Smooth muscle cell (in vitro differentiated cells): ENCODE measurements around the gene PDZD2. TPM values are rescaled to one million over a fixed set of nuclear protein-coding genes. Genes with fewer than 3 reads are reported as not detected.

Source experiments
- DNase-seq: peaks from one replicate; lab custom pipeline; 2025; ENCODE audit not compliant: unreplicated experiment; lab: John Stamatoyannopoulos, UW
- H2AFZ ChIP-seq: fragments of 200-600 bp; sonication (generic); 2 replicates; pipeline ENCODE4 v1.6.0; 2016; ENCODE audit warnings: antibody characterized with exemption, low read depth, mild to moderate bottlenecking
- H3F3A ChIP-seq: fragments of 200-600 bp; sonication (generic); 2 replicates; pipeline ENCODE4 v1.6.0; 2017; ENCODE audit warnings: antibody characterized with exemption, low read depth
- H3K27ac ChIP-seq: fragments of 200-600 bp; sonication (generic); 2 replicates; pipeline ENCODE4 v1.5.1; 2016; ENCODE audit warnings: low read depth, mild to moderate bottlenecking
- H3K27me3 ChIP-seq: fragments of 200-600 bp; sonication (generic); 2 replicates; pipeline ENCODE4 v1.6.1; 2016; ENCODE audit warnings: low read depth, mild to moderate bottlenecking
- H3K36me3 ChIP-seq: fragments of 200-600 bp; sonication (generic); 2 replicates; pipeline ENCODE4 v1.5.1; 2016; ENCODE audit warnings: low read depth
- H3K4me1 ChIP-seq: fragments of 200-600 bp; sonication (generic); 2 replicates; pipeline ENCODE4 v1.5.1; 2016; ENCODE audit warnings: low read depth
- H3K4me2 ChIP-seq: fragments of 200-600 bp; sonication (generic); 2 replicates; pipeline ENCODE4 v1.6.0; 2016; ENCODE audit warnings: mild to moderate bottlenecking
- H3K4me3 ChIP-seq: fragments of 200-600 bp; sonication (generic); 2 replicates; pipeline ENCODE4 v1.5.1; 2016; ENCODE audit warnings: mild to moderate bottlenecking
- H3K79me2 ChIP-seq: fragments of 200-600 bp; sonication (generic); 2 replicates; pipeline ENCODE4 v1.6.0; 2016; ENCODE audit warnings: low read depth, mild to moderate bottlenecking
- H3K9ac ChIP-seq: fragments of 200-600 bp; sonication (generic); 2 replicates; pipeline ENCODE4 v1.6.0; 2016; ENCODE audit warnings: low read depth
- H3K9me3 ChIP-seq: fragments of 200-600 bp; sonication (generic); replicated peaks from 2 replicates; pipeline ENCODE4 v1.5.1; 2016; ENCODE audit warnings: low read depth
- H4K20me1 ChIP-seq: fragments of 200-600 bp; sonication (generic); 2 replicates; pipeline ENCODE4 v1.6.0; 2016; ENCODE audit warnings: low read depth
- WGBS: methylation state at CpG from one replicate; pipeline ENCODE4 v1.1.7; 2016; ENCODE audit warnings: low lambda C conversion rate; 5-methylcytosine and 5-hydroxymethylcytosine counted together
- polyA plus RNA-seq: library from polyadenylated mRNA; unstranded; fragments of >200 nt; fragmentation: Nextera tagmentation; extraction: Ambion mirVana; gene quantifications from 2 replicates; pipeline ENCODE4 v1.2.1, GENCODE V29; 2016
- total RNA-seq: library from RNA; depleted of rRNA; stranded (reverse); fragments of >200 nt; gene quantifications from 2 replicates; pipeline ENCODE4 v1.2.3, GENCODE V29; 2014
- TF ChIP-seq, protein P1 (sequence below): fragments of 200-600 bp; sonication (generic); IDR thresholded peaks from 2 replicates; pipeline ENCODE4 v1.5.1; 2017; ENCODE audit warnings: borderline replicate concordance, mild to moderate bottlenecking, antibody characterized with exemption; ENCODE audit not compliant: insufficient read depth, poor library complexity, severe bottlenecking

PDZD2 gene
- total and polyA plus RNA-seq, 2 experiments from 2014 or later, result 3.2 to 4.1 TPM

DNA sequence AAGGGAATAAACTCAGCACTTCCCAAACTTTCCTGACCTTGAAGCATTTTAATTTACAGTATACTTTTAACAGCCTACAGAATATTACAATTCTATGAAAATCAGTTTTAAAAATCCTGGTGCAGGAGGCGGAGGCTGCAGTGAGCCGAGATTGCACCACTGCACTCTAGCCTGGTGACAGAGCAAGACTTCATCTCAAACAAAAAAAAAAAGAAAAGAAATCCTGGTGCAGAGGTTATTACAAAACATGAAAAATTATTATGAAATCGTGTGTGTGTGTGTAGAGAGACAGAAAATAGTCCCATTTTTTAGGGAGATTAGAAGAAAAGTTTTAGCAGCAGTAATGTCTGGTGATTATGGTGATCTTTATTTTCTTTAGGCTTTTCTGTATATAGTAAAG, 508.3 kb downstream of the PDZD2 start:
- peak overlapping the region; percentile 2 for H3K27ac ChIP-seq
- H3K9me3 ChIP-seq, result no peaks in the 10 kb centered on the region
- H2AFZ ChIP-seq, result no peak overlapping the region
- no peaks in the 10 kb centered on the region for H3K27me3 ChIP-seq
- H3K79me2 ChIP-seq, result peaks cover 90% of the 10 kb centered on the region
- 77% methylated on average over 3 of the region's 3 CpGs for WGBS
- no peak for DNase-seq
- TF ChIP-seq, protein P1, sequence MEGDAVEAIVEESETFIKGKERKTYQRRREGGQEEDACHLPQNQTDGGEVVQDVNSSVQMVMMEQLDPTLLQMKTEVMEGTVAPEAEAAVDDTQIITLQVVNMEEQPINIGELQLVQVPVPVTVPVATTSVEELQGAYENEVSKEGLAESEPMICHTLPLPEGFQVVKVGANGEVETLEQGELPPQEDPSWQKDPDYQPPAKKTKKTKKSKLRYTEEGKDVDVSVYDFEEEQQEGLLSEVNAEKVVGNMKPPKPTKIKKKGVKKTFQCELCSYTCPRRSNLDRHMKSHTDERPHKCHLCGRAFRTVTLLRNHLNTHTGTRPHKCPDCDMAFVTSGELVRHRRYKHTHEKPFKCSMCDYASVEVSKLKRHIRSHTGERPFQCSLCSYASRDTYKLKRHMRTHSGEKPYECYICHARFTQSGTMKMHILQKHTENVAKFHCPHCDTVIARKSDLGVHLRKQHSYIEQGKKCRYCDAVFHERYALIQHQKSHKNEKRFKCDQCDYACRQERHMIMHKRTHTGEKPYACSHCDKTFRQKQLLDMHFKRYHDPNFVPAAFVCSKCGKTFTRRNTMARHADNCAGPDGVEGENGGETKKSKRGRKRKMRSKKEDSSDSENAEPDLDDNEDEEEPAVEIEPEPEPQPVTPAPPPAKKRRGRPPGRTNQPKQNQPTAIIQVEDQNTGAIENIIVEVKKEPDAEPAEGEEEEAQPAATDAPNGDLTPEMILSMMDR, result no peak
- no peaks in the 10 kb centered on the region for H3K36me3 ChIP-seq
- no peaks in the 10 kb centered on the region for H3K4me1 ChIP-seq
- H3K9ac ChIP-seq, result no peak overlapping the region
- H3K4me3 ChIP-seq, result no peak overlapping the region
- H3F3A ChIP-seq, result no peaks in the 10 kb centered on the region
- H4K20me1 ChIP-seq, result peaks cover 90% of the 10 kb centered on the region
- H3K4me2 ChIP-seq, result no peak overlapping the region

DNA sequence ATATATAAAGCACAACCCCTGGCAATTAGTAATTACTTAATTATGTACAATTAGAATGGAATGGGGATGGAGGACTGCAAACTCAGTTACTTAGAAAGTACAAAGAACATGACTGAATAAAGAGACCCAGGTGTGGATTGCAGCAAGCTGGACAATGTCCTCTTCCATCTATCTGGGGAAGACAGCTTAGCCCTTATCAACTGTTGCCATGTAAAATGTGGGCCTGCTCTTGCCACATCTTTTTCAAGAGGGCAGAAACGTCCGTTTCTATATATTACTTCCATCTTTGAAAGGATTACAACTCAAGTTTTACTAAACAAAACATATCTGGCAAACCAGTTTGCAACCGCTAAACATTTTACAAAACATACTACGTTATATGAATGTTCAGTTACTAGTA, 509.0 kb downstream of the PDZD2 start:
- Histone ChIP-seq H3K9me3 (no peaks in the 10 kb centered on the region), H3K4me3 (no peak overlapping the region), H3K79me2 (peaks cover 97% of the 10 kb centered on the region), H3F3A (no peaks in the 10 kb centered on the region), H3K9ac (no peak overlapping the region), H4K20me1 (peaks cover 97% of the 10 kb centered on the region), H3K4me2 (peak overlapping the region; percentile 11), H3K36me3 (no peaks in the 10 kb centered on the region), H3K27me3 (no peaks in the 10 kb centered on the region), H3K4me1 (no peaks in the 10 kb centered on the region), H2AFZ (no peak overlapping the region), H3K27ac (peak overlapping the region; percentile 2)
- TF ChIP-seq, protein P1, result no peak
- no peak for DNase-seq
- WGBS, result 53% methylated on average over 4 of the region's 4 CpGs

DNA sequence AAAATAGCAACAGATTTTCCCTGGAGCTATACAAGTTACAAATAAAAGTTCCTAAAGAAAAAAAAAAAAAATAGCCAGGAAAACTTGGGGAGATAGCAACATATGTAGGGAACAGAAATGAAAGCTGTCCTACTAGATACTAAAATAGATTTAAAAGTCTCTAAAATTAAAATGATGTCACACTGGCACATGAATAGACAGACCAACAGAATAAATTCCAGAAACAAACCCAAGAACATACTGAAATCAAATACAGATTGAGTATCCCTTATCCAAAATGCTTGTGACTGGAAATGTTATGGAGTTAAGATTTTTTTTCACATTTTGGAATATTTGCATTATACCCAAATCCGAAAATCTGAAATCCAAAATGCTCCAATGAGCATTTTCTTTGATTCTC, 511.4 kb downstream of the PDZD2 start:
- Histone ChIP-seq H3K4me1 (no peaks in the 10 kb centered on the region), H2AFZ (no peak overlapping the region), H3K9ac (no peak overlapping the region), H4K20me1 (peaks cover 100% of the 10 kb centered on the region), H3K27me3 (no peaks in the 10 kb centered on the region), H3K79me2 (peaks cover 100% of the 10 kb centered on the region), H3K9me3 (no peaks in the 10 kb centered on the region), H3K4me2 (no peak overlapping the region), H3K36me3 (no peaks in the 10 kb centered on the region), H3F3A (no peaks in the 10 kb centered on the region), H3K4me3 (no peak overlapping the region), H3K27ac (no peak overlapping the region)
- no peak for DNase-seq
- TF ChIP-seq, protein P1, result no peak
- 100% methylated on average over 1 of the region's 1 CpG for WGBS

DNA sequence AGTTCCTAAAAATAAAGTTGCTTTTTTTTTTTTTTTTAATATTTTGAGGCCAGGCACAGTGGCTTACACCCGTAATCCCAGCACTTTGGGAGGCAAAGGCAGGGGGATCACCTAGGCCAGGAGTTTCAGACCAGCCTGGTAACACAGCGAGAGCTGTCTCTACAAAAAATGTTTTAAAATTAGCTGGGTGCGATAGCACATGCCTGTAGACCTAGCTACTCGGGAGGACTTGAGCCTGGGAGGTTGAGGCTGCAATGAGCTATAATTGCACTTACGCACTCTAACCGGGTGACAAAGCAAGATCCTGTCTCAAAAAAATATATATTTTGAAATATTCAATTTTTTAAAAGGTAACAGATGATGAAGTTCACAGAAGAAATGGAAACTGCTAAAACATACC, 512.3 kb downstream of the PDZD2 start:
- no peak for DNase-seq
- Histone ChIP-seq H3K27me3 (no peaks in the 10 kb centered on the region), H2AFZ (no peak overlapping the region), H3K9ac (no peak overlapping the region), H3K4me3 (no peak overlapping the region), H3K36me3 (no peaks in the 10 kb centered on the region), H3K9me3 (no peaks in the 10 kb centered on the region), H3K27ac (no peak overlapping the region), H3K4me1 (no peaks in the 10 kb centered on the region), H4K20me1 (peaks cover 100% of the 10 kb centered on the region), H3K79me2 (peaks cover 100% of the 10 kb centered on the region), H3K4me2 (no peak overlapping the region), H3F3A (no peaks in the 10 kb centered on the region)
- 88% methylated on average over 6 of the region's 6 CpGs for WGBS
- TF ChIP-seq, protein P1, result no peak
